Esophagus squamous epithelium (tissue), 5 donors: Measurements from ENCODE around the gene KIAA1143. TPM values are rescaled to one million over a fixed set of nuclear protein-coding genes. Genes with fewer than 3 reads are reported as not detected.

Experiments
- DNase-seq: peaks from one replicate; lab custom pipeline; 2025; lab: John Stamatoyannopoulos, UW
- H3K27ac ChIP-seq, 4 donors: fragments of 200-600 bp; sonication (generic); one replicate each; pipeline ENCODE4 v1.5.1; 2016 to 2019; ENCODE audit warnings: mild to moderate bottlenecking in 1 of 4
- H3K27me3 ChIP-seq, 4 donors: fragments of 200-600 bp; sonication (generic); 1 replicate in 3 of 4; 2 replicates in 1 of 4; pipeline versions ENCODE4 v1.5.1 to v1.6.0; 2017 to 2021; ENCODE audit warnings: antibody characterized with exemption in 1 of 4
- H3K36me3 ChIP-seq, 3 donors: fragments of 200-600 bp; sonication (generic); one replicate each; pipeline ENCODE4 v1.5.1; 2016 to 2019
- H3K4me1 ChIP-seq, 3 donors: fragments of 200-600 bp; sonication (generic); one replicate each; pipeline ENCODE4 v1.5.1; 2017 to 2019
- H3K4me3 ChIP-seq, 4 donors: fragments of 200-600 bp; sonication (generic); 1 replicate in 3 of 4; 2 replicates in 1 of 4; pipeline ENCODE4 v1.5.1; 2016 to 2019; ENCODE audit warnings: mild to moderate bottlenecking in 2 of 4, moderate library complexity in 1 of 4
- H3K9me3 ChIP-seq, 3 donors: fragments of 200-600 bp; sonication (generic); one replicate each; pipeline ENCODE4 v1.5.1; 2016 to 2019
- POLR2A ChIP-seq, 4 donors: fragments of 450-650 bp; IDR thresholded peaks; one replicate each; pipeline ENCODE4 v1.6.1; 2017; ENCODE audit warnings: antibody characterized with exemption in 4 of 4, mild to moderate bottlenecking in 4 of 4, moderate library complexity in 3 of 4
- WGBS, 2 donors: methylation state at CpG; one replicate each; pipeline ENCODE4 v1.1.5; 2018; 5-methylcytosine and 5-hydroxymethylcytosine counted together
- intact Hi-C: fragments of 100-400 bp; cut with DNase I; formaldehyde crosslinking; loops from one replicate; pipeline ENCODE4 v1.15.0; 2022
- total RNA-seq, 4 donors: library from RNA; depleted of rRNA; stranded (reverse); fragments of >200 nt; gene quantifications; one replicate each; pipeline ENCODE4 v1.1.0, GENCODE V29; 2016
- TF ChIP-seq, protein P1 (sequence below), 6 experiments: fragments of 450-650 bp in 4 of 6; fragments of 200-600 bp in 2 of 6; sonication (generic) in 2 of 6; IDR thresholded peaks; one replicate each; pipeline ENCODE4 v1.5.1; 2016 to 2019; ENCODE audit warnings: antibody characterized with exemption in 6 of 6, mild to moderate bottlenecking in 4 of 6, moderate library complexity in 4 of 6
- donor health status: DM: yes; HTN: yes; CAD: no.

The KIAA1143 gene
- total RNA-seq, 4 donors from 2014 or later: 7.5 to 24.4 (median 16.2) TPM

DNA sequence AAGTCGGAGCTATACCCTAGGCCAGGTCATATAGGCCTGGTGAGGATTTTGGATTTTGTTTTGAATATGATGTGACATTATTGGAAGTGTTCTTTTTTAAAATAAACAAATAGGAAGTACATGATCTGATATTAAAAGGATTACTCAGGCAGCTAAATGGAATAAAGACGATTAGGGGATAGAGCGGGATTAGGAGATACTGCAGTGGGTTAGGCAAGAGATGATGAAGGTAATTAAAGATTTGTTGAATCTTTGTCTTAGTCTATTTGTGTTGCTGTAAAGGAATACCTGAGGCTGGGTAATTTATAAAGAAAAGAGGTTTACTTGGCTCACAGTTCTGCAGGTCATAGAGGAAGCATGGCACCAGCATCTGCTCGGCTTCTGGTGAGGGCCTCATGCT is 21.5 kb upstream of the KIAA1143 start:
- no peaks in the 10 kb centered on the region for H3K9me3 ChIP-seq
- no peak overlapping the region for H3K4me3 ChIP-seq
- H3K4me1 ChIP-seq: no peaks in the 10 kb centered on the region
- H3K36me3 ChIP-seq: peaks cover 0 to 16% (median 0%) of the 10 kb centered on the region in 3 donors
- H3K27me3 ChIP-seq: no peaks in the 10 kb centered on the region
- H3K27ac ChIP-seq: no peak overlapping the region
- no peak for DNase-seq
- intact Hi-C loops: no loop called here
- TF ChIP-seq, protein P1, sequence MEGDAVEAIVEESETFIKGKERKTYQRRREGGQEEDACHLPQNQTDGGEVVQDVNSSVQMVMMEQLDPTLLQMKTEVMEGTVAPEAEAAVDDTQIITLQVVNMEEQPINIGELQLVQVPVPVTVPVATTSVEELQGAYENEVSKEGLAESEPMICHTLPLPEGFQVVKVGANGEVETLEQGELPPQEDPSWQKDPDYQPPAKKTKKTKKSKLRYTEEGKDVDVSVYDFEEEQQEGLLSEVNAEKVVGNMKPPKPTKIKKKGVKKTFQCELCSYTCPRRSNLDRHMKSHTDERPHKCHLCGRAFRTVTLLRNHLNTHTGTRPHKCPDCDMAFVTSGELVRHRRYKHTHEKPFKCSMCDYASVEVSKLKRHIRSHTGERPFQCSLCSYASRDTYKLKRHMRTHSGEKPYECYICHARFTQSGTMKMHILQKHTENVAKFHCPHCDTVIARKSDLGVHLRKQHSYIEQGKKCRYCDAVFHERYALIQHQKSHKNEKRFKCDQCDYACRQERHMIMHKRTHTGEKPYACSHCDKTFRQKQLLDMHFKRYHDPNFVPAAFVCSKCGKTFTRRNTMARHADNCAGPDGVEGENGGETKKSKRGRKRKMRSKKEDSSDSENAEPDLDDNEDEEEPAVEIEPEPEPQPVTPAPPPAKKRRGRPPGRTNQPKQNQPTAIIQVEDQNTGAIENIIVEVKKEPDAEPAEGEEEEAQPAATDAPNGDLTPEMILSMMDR (IDR thresholded peaks at IDR 0.05): no peak
- no peak for TF ChIP-seq POLR2A (IDR thresholded peaks at IDR 0.05)
- 88 to 95% methylated on average over 4 of the region's 4 CpGs for WGBS, 2 donors

DNA sequence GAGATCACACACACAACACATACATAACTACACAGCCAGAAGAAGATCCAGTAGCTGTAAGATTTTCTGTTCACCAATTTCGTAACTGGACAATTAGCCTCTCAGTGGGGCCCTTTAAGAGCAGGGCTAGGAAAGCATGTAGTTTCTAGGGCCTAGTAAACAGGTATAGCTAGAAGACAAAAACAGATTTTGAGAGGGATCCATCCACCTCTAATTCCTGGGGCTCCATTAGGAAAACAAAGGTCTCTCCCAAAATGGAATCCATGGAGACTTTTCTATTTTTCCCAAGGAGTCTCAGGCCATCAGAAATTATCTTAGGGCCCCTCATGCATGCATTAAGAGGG is 10.7 kb upstream of the KIAA1143 start:
- Histone ChIP-seq H3K4me3 (no peak overlapping the region), H3K27me3 (no peaks in the 10 kb centered on the region), H3K27ac (no peak overlapping the region), H3K9me3 (peaks cover 0 to 25% (median 12%) of the 10 kb centered on the region in 3 donors), H3K36me3 (peaks cover 0 to 12% (median 0%) of the 10 kb centered on the region in 3 donors), H3K4me1 (no peaks in the 10 kb centered on the region)
- WGBS, 2 donors: 86 to 100% methylated on average over 1 of the region's 1 CpG
- no peak for TF ChIP-seq POLR2A (IDR thresholded peaks at IDR 0.05)
- TF ChIP-seq, protein P1 (IDR thresholded peaks at IDR 0.05): no peak
- intact Hi-C loops: no loop called here
- no peak for DNase-seq

DNA sequence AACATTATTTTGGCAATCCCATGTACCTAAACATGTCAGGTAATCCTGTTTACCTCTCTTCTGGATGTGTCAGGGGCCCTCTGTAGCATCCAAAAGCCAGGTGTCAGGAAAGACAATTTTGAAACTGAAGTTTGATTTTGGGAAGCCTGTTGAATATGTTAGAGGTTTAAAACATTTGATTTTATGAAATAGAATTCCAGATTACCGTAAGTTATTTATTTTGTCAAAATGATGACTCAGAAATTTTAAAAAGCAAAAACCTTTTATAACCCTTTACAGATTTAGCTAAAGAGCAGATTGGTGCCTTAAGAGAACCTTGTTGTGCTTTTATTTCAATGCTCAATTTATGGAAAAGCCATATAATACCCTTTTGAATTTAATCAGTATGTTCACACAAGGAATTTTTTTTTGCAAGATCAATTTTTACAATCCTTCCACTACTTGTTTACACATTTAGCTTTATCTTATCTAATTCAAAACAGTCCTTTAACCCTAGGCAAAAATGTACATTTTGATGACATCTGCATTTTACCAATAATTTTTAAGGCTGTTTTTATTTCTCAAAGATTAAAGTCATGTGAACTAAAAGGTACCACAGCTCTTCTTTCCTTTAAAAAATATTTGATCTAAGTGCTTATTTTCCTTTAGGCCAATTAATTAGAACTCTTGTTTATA is 10.1 kb upstream of the KIAA1143 start:
- WGBS, 2 donors: 91 to 100% methylated on average over 1 of the region's 1 CpG
- intact Hi-C loops: no loop called here
- peaks cover 0 to 25% (median 12%) of the 10 kb centered on the region in 3 donors for H3K9me3 ChIP-seq
- TF ChIP-seq POLR2A (IDR thresholded peaks at IDR 0.05): no peak
- TF ChIP-seq, protein P1 (IDR thresholded peaks at IDR 0.05): no peak
- peaks cover 0 to 9% (median 0%) of the 10 kb centered on the region in 3 donors for H3K36me3 ChIP-seq
- DNase-seq: no peak
- H3K27ac ChIP-seq: no peak overlapping the region
- no peaks in the 10 kb centered on the region for H3K27me3 ChIP-seq
- no peaks in the 10 kb centered on the region for H3K4me1 ChIP-seq
- no peak overlapping the region for H3K4me3 ChIP-seq

DNA sequence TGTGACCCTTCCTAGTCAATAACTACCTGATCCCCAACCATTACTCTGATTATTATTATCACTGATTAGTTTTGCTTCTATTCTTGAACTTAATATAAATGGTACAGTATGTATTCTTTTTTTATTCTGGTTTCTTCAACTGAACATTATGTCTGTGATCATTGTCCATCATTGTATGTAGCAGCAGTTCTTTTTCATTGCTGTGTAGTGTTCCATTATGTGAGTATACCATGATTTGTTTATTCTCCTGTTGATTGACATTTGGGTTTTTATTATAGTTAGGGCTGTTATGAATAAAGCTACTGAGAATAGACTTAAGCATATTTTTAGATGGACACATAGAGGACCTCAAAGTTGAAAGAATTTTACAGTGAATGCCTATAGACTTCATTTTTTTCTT is 2.8 kb upstream of the KIAA1143 start:
- Histone ChIP-seq H3K9me3 (peaks cover 0 to 3% (median 0%) of the 10 kb centered on the region in 3 donors), H3K27ac (no peak overlapping the region)
- intact Hi-C loops: no loop called here

DNA sequence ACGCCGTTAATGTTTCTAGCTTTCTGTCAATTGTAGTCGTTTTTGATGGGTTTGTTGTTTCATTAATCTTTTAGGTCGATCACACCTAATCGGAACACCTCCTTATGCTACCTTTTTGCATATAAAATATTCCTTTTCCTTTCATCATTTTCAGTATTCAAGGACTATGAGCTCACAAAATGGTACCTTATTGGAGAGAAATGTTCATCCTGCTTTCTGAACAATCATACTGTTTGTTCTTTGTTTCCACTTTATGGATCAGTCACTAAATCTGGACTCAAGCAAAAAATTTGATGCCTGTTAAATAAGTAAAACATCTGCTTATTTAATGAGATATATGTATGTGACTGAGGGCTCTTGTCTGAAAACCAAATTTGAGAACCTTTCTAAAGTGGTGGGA is 1.3 kb upstream of the KIAA1143 start:
- DNase-seq: no peak
- no peaks in the 10 kb centered on the region for H3K27me3 ChIP-seq
- no peak overlapping the region for H3K27ac ChIP-seq
- H3K4me1 ChIP-seq: peaks cover 6 to 25% (median 17%) of the 10 kb centered on the region in 3 donors
- peak overlapping the region in 3 of 4 donors; percentile 84 to 89 (median 88) for H3K4me3 ChIP-seq
- intact Hi-C loops: no loop called here
- TF ChIP-seq, protein P1 (IDR thresholded peaks at IDR 0.05): no peak
- no peak for TF ChIP-seq POLR2A (IDR thresholded peaks at IDR 0.05)
- WGBS, 2 donors: 37 to 45% methylated on average over 5 of the region's 5 CpGs
- H3K36me3 ChIP-seq: peaks cover 0 to 18% (median 0%) of the 10 kb centered on the region in 3 donors
- H3K9me3 ChIP-seq: peaks cover 0 to 18% (median 5%) of the 10 kb centered on the region in 3 donors

More for the DNA sequence above, 2.8 kb upstream of the KIAA1143 start:
- Histone ChIP-seq H3K27me3 (no peaks in the 10 kb centered on the region), H3K4me3 (no peak overlapping the region), H3K36me3 (peaks cover 0 to 4% (median 0%) of the 10 kb centered on the region in 3 donors), H3K4me1 (peaks cover 6 to 25% (median 17%) of the 10 kb centered on the region in 3 donors)
- TF ChIP-seq, protein P1 (IDR thresholded peaks at IDR 0.05): no peak
- no peak for TF ChIP-seq POLR2A (IDR thresholded peaks at IDR 0.05)
- DNase-seq: no peak
